HG03378 (cell line): ENCODE measurements around the gene ATRIP.

ENCODE experiments used
- ATAC-seq: cut with Tn5 transposase; IDR thresholded peaks from one replicate; pipeline ENCODE4 v1.9.1; 2021; ENCODE audit warnings: mild to moderate bottlenecking, moderate library complexity; ENCODE audit not compliant: unreplicated experiment

ATRIP gene

GRCh38 chr3:48409291-48410201 is 37.0 kb upstream of the ATRIP start:
- ATAC-seq: no peak

GRCh38 chr3:48410205-48411040 is 36.1 kb upstream of the ATRIP start:
- no peak for ATAC-seq

- no peak for ATAC-seq
Observed at GRCh38 chr3:48411041-48411588, 35.4 kb upstream of the ATRIP start.

- no peak for ATAC-seq
Observed at GRCh38 chr3:48411606-48412374, 34.7 kb upstream of the ATRIP start.

- no peak for ATAC-seq
Observed at GRCh38 chr3:48412375-48413001, 34.0 kb upstream of the ATRIP start.

- no peak for ATAC-seq
Observed at GRCh38 chr3:48413086-48413485, 33.5 kb upstream of the ATRIP start.

GRCh38 chr3:48413611-48414010 is 32.9 kb upstream of the ATRIP start:
- ATAC-seq: no peak

GRCh38 chr3:48414376-48415250 is 31.9 kb upstream of the ATRIP start:
- no peak for ATAC-seq

- no peak for ATAC-seq
Observed at GRCh38 chr3:48415251-48415953, 31.1 kb upstream of the ATRIP start.

GRCh38 chr3:48416091-48416505 is 30.4 kb upstream of the ATRIP start:
- no peak for ATAC-seq

- ATAC-seq: no peak
Observed at GRCh38 chr3:48416546-48416945, 30.0 kb upstream of the ATRIP start.

GRCh38 chr3:48417529-48418108 is 28.9 kb upstream of the ATRIP start:
- no peak for ATAC-seq

- no peak for ATAC-seq
Observed at GRCh38 chr3:48418140-48418539, 28.4 kb upstream of the ATRIP start.

GRCh38 chr3:48418651-48419050 is 27.9 kb upstream of the ATRIP start:
- no peak for ATAC-seq

GRCh38 chr3:48419149-48419548 is 27.4 kb upstream of the ATRIP start:
- no peak for ATAC-seq

GRCh38 chr3:48419597-48419996 is 26.9 kb upstream of the ATRIP start:
- no peak for ATAC-seq

GRCh38 chr3:48420561-48420960 is 26.0 kb upstream of the ATRIP start:
- no peak for ATAC-seq

- ATAC-seq: no peak
Observed at GRCh38 chr3:48422272-48422671, 24.3 kb upstream of the ATRIP start.
